Ascending aorta (tissue), 2 donors: Measurements from ENCODE around the gene SYNGR4. TPM values are rescaled to one million over a fixed set of nuclear protein-coding genes. Genes with fewer than 3 reads are reported as not detected.

Experiments used
- DNase-seq, 2 donors: peaks; one replicate each; pipeline ENCODE4 v3.0.0-alpha.2; 2019; ENCODE audit warnings: low spot score in 2 of 2
- H3K27ac ChIP-seq, 2 donors: fragments of 200-600 bp; sonication (generic); one replicate each; pipeline ENCODE4 v1.5.1; 2016 to 2017; ENCODE audit warnings: mild to moderate bottlenecking in 1 of 2
- H3K27me3 ChIP-seq: fragments of 200-600 bp; sonication (generic); one replicate; pipeline ENCODE4 v1.5.1; 2017
- H3K36me3 ChIP-seq, 2 donors: fragments of 200-600 bp; sonication (generic); one replicate each; pipeline ENCODE4 v1.5.1; 2016
- H3K4me1 ChIP-seq, 2 donors: fragments of 200-600 bp; sonication (generic); one replicate each; pipeline ENCODE4 v1.5.1; 2016 to 2017; ENCODE audit warnings: mild to moderate bottlenecking in 1 of 2
- H3K4me3 ChIP-seq, 2 donors: fragments of 200-600 bp; sonication (generic); one replicate each; pipeline ENCODE4 v1.5.1; 2016 to 2017; ENCODE audit warnings: mild to moderate bottlenecking in 1 of 2
- H3K9me3 ChIP-seq, 2 donors: fragments of 200-600 bp; sonication (generic); one replicate each; pipeline ENCODE4 v1.5.1; 2016
- intact Hi-C: fragments of 100-400 bp; cut with DNase I; formaldehyde crosslinking; loops from one replicate; pipeline ENCODE4 v1.15.1; 2023
- total RNA-seq: library from RNA; depleted of rRNA; stranded (reverse); fragments of >200 nt; gene quantifications from one replicate; pipeline ENCODE4 v1.1.0, GENCODE V29; 2016
- TF ChIP-seq, protein P1 (sequence below), 3 experiments: fragments of 200-600 bp in 2 of 3; fragments of 450-650 bp in 1 of 3; sonication (generic) in 2 of 3; IDR thresholded peaks; one replicate each; pipeline ENCODE4 v1.5.1; 2016 to 2019; ENCODE audit warnings: antibody characterized with exemption in 3 of 3, mild to moderate bottlenecking in 1 of 3, moderate library complexity in 1 of 3

Gene SYNGR4
- total RNA-seq, 1 donor from 2014 or later: not detected

DNA sequence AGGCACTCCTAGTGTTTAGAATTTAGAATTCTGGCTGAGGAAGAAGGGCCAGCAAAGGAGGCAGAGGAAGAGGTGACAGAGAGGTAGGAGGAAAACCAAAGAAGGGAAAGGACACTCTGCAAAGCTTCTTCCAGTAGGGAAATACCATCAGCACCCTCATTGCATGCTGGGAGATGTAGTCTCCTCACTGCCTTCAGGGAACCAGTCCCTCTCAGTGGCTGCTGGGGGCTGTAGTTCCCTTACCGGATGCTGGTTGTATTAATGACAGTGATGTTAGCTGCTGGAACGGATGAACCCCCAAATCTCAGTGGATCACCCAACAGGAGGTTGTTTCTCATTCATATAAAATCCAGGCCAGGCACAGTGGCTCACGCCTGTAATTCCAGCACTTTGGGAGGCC is 39.4 kb downstream of the SYNGR4 start:
- Histone ChIP-seq H3K36me3 (no peaks in the 10 kb centered on the region), H3K27me3 (no peaks in the 10 kb centered on the region), H3K4me1 (no peaks in the 10 kb centered on the region), H3K27ac (no peak overlapping the region), H3K4me3 (no peak overlapping the region), H3K9me3 (no peaks in the 10 kb centered on the region)
- intact Hi-C loops: no loop called here
- TF ChIP-seq, protein P1, sequence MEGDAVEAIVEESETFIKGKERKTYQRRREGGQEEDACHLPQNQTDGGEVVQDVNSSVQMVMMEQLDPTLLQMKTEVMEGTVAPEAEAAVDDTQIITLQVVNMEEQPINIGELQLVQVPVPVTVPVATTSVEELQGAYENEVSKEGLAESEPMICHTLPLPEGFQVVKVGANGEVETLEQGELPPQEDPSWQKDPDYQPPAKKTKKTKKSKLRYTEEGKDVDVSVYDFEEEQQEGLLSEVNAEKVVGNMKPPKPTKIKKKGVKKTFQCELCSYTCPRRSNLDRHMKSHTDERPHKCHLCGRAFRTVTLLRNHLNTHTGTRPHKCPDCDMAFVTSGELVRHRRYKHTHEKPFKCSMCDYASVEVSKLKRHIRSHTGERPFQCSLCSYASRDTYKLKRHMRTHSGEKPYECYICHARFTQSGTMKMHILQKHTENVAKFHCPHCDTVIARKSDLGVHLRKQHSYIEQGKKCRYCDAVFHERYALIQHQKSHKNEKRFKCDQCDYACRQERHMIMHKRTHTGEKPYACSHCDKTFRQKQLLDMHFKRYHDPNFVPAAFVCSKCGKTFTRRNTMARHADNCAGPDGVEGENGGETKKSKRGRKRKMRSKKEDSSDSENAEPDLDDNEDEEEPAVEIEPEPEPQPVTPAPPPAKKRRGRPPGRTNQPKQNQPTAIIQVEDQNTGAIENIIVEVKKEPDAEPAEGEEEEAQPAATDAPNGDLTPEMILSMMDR (IDR thresholded peaks at IDR 0.05): no peak
- no peak for DNase-seq

- no peak for DNase-seq
- Histone ChIP-seq H3K27ac (no peak overlapping the region), H3K4me1 (no peaks in the 10 kb centered on the region), H3K27me3 (no peaks in the 10 kb centered on the region), H3K4me3 (no peak overlapping the region), H3K9me3 (no peaks in the 10 kb centered on the region), H3K36me3 (no peaks in the 10 kb centered on the region)
- TF ChIP-seq, protein P1 (IDR thresholded peaks at IDR 0.05): no peak
- intact Hi-C loops: no loop called here
Observed at GRCh38 chr19:48405010-48405659, 41.0 kb downstream of the SYNGR4 start.

GRCh38 chr19:48405850-48406249 is 41.7 kb downstream of the SYNGR4 start:
- intact Hi-C loops: no loop called here
- Histone ChIP-seq H3K9me3 (no peaks in the 10 kb centered on the region), H3K4me3 (no peak overlapping the region), H3K36me3 (no peaks in the 10 kb centered on the region), H3K4me1 (no peaks in the 10 kb centered on the region), H3K27me3 (no peaks in the 10 kb centered on the region), H3K27ac (no peak overlapping the region)
- DNase-seq: no peak
- TF ChIP-seq, protein P1 (IDR thresholded peaks at IDR 0.05): no peak

DNA sequence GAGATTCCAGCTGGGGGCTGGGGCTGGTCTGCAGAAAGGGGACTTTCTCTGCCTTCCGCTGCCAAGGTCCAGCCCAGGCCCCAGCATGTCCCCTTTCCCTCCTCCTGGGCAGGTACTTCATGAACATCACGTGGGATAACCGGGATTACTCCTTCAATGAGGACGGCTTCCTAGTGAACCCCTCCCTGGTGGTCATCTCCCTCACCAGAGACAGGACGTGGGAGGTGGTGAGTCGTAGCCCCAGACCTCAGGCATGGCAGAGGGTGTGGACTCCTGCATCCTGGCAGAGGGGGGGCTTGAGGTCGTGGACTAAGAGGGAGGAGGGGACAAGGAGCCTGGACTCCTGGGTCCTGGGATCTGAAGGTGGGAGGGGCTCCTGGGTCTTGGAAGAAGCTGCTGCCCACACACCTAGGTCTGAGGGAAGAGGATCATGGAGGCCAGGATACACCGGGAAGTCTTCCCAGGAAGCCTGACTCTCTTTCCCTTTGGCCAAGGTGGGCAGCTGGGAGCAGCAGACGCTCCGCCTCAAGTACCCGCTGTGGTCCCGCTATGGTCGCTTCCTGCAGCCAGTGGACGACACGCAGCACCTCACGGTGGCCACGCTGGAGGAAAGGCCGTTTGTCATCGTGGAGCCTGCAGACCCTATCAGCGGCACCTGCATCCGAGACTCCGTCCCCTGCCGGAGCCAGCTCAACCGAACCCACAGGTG is 49.9 kb downstream of the SYNGR4 start:
- DNase-seq: no peak
- intact Hi-C loops: no loop called here
- H3K9me3 ChIP-seq: no peaks in the 10 kb centered on the region
- H3K4me3 ChIP-seq: no peak overlapping the region
- TF ChIP-seq, protein P1 (IDR thresholded peaks at IDR 0.05): no peak
- H3K27ac ChIP-seq: no peak overlapping the region
- H3K36me3 ChIP-seq: no peaks in the 10 kb centered on the region
- no peaks in the 10 kb centered on the region for H3K4me1 ChIP-seq
- no peaks in the 10 kb centered on the region for H3K27me3 ChIP-seq

- intact Hi-C loops: no loop called here
- Histone ChIP-seq H3K9me3 (no peaks in the 10 kb centered on the region), H3K4me1 (no peaks in the 10 kb centered on the region), H3K36me3 (no peaks in the 10 kb centered on the region), H3K27ac (no peak overlapping the region), H3K27me3 (no peaks in the 10 kb centered on the region), H3K4me3 (peak overlapping the region in 1 of 2 donors; percentile 48)
- TF ChIP-seq, protein P1 (IDR thresholded peaks at IDR 0.05): no peak
- peak; percentile 31 to 75 for DNase-seq
Observed at GRCh38 chr19:48415395-48415794, 51.2 kb downstream of the SYNGR4 start.
